ENCODE measurements around the gene FRS2.

Gene FRS2

DNA sequence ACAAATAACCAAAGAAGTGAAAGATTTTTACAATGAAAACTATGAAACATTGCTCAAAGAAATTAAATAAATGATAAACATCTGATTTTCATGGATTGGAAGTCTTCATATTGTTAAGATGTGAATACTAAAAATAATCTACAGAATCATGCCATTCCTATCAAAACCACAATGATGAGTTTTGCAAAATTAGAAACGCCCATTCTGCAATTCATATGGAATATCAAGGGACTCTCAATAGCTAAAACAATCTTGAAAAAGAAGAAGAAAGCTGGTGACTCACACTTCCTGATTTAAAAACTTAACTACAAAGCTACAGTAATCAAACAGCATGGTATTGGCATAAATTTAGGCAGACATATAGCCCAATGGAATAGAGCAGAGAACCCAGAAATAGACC lies 74.9 kb downstream of the FRS2 start:
- TF ChIP-seq, protein P1, sequence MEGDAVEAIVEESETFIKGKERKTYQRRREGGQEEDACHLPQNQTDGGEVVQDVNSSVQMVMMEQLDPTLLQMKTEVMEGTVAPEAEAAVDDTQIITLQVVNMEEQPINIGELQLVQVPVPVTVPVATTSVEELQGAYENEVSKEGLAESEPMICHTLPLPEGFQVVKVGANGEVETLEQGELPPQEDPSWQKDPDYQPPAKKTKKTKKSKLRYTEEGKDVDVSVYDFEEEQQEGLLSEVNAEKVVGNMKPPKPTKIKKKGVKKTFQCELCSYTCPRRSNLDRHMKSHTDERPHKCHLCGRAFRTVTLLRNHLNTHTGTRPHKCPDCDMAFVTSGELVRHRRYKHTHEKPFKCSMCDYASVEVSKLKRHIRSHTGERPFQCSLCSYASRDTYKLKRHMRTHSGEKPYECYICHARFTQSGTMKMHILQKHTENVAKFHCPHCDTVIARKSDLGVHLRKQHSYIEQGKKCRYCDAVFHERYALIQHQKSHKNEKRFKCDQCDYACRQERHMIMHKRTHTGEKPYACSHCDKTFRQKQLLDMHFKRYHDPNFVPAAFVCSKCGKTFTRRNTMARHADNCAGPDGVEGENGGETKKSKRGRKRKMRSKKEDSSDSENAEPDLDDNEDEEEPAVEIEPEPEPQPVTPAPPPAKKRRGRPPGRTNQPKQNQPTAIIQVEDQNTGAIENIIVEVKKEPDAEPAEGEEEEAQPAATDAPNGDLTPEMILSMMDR (IDR thresholded peaks at IDR 0.05; ENCODE audit: extremely low read depth, insufficient read depth, missing control alignments) = no peak
- no peak for DNase-seq (ENCODE audit: low spot score)
- in situ Hi-C loops (cut with MboI; ENCODE audit: low pct_unique_long_range_greater_than_20kb, low sequenced_read_pairs, unreplicated experiment) = no loop called here

DNA sequence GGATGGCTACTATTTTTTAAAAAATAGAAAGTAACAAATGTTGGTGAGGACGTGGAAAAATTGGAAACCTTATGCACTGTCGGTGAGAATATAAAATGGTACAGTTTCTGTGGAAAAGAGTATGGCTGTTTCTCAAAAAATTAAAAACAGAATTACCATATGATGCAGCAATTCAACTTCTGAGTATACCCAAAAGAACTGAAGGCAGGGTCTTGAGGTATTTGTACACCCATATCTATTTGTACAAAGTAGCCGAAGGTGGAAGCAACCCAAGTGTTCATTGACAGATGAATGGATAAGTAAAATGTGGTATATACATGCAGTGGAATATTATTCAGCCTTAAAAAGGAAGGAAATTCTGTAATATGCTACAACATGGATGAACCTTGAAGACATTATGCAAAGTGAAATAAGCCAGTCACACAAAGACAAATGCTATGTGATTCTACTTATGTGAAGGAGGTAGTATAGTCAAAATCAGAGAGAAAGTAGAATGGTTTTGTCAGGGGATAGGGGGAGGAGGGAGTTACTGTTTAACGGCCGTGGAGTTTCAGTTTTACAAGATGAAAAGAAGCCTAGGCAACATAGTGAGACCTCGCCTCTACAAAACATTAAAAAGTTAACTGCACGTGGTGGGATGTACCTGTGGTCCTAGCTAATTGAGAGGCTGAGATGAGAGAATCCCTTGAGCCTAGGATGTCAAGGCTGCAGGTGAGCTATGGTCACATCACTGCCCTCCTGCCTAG lies 76.7 kb downstream of the FRS2 start:
- in situ Hi-C loops (cut with MboI; ENCODE audit: low pct_unique_long_range_greater_than_20kb, low sequenced_read_pairs, unreplicated experiment) = no loop called here
- peak; percentile 29 for DNase-seq (ENCODE audit: low spot score)
- TF ChIP-seq, protein P1 (IDR thresholded peaks at IDR 0.05; ENCODE audit: extremely low read depth, insufficient read depth, missing control alignments) = no peak

DNA sequence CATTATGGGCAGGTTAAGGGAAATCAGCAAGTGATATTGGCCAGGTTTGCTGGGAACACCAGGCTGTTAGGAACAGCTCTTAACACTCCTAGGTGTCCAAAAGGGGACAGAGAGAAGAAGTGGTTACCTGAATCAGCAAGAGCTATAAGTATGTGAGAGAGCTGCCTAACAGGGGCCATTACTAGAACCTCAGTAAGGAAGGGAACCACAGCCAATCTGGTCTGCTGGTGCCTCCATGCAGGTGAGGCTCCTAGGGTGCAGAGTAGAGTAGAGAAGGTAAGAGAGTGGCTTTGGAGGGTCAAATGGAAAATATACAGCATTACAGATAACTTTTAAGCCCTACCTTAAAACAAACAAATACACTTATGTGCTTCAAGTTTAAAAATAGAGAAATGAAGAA lies 78.5 kb downstream of the FRS2 start:
- DNase-seq (ENCODE audit: low spot score) = no peak
- TF ChIP-seq, protein P1 (IDR thresholded peaks at IDR 0.05; ENCODE audit: extremely low read depth, insufficient read depth, missing control alignments) = no peak
- in situ Hi-C loops (cut with MboI; ENCODE audit: low pct_unique_long_range_greater_than_20kb, low sequenced_read_pairs, unreplicated experiment) = no loop called here

DNA sequence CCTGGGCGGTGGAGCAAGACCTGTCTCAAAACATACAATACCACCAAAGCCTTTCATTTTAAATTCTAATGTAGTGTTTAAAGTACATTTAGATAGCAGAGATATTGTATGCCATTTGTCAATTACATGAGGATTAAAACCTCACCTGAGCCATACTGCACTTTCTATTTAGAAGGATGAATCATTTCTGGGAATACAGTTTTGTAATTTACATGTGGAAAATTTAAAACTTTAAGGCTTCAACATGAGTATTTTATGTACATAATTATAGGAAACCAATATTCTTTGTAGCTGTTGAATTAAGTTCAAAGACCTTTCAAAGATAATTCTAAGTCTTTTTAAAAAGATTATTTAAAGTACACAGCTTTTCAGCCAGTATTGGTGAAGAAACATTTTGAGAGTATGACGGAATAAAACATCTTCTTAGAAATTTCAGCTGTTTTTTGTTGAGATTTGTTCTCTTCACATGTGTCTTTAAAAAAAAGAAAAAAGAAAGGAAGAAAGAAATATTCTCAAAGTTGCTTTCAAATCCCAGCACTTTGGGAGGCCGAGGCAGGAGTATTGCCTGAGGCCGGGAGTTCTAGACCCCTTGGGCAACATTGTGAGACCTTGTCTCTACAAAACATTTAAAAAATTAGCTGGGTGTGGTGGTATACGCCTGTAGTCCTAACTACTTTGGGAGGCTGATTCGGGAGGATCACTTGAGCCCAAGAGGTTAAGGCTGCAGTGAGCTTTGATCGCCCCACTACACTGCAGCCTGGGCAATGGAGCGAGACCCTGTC lies 80.6 kb downstream of the FRS2 start:
- TF ChIP-seq, protein P1 (IDR thresholded peaks at IDR 0.05; ENCODE audit: extremely low read depth, insufficient read depth, missing control alignments) = no peak
- in situ Hi-C loops (cut with MboI; ENCODE audit: low pct_unique_long_range_greater_than_20kb, low sequenced_read_pairs, unreplicated experiment) = no loop called here
- DNase-seq (ENCODE audit: low spot score) = no peak

DNA sequence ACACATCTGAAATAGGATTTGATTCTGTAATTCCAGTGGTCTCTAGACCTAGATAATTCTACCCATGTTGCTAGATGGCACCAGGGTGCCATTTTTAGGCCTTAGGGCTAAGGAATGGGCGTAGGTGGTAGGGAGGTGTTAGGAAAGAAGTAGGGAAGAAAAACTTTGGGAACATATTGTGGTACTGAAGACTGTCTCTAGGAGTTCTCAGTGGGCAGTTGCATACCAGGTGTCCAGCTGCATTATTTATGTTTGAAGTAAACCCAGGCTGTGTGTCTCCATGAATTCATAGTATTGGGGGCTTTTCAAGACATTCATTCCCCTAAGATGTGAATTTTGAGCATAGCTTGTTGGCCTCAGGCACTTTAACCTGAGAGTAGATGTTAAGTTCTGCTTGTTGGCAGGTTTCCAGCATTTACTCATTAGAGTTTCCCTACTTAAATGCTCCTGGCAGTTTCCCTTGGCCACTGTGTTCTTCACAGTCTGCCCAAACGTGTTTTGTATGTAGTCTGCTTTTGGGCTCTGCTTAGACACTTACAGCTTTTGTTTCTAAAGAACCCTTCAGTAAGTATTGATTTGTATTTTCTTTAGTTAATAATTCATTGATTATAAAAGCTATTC lies 83.5 kb downstream of the FRS2 start:
- in situ Hi-C loops (cut with MboI; ENCODE audit: low pct_unique_long_range_greater_than_20kb, low sequenced_read_pairs, unreplicated experiment) = no loop called here
- TF ChIP-seq, protein P1 (IDR thresholded peaks at IDR 0.05; ENCODE audit: extremely low read depth, insufficient read depth, missing control alignments) = no peak
- peak; percentile 24 for DNase-seq (ENCODE audit: low spot score)

DNA sequence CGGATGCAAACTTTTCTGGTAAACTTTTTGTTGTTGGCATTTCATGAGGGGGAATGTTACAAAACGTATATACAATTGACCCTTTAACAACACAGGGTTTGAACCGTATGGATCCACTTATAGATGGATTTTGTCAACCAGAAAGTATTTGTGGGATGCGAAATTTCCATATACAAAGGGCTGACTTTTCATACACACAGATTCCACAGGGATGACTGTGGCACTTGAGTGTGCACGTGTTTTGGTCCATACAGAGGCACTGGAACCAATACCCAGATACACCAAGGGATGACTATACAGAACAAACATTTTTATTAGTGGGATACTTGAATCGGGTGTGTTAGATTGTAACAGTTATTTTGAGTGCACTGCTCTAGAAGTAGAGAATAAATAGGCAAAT lies 85.3 kb downstream of the FRS2 start:
- in situ Hi-C loops (cut with MboI; ENCODE audit: low pct_unique_long_range_greater_than_20kb, low sequenced_read_pairs, unreplicated experiment) = no loop called here
- no peak for DNase-seq (ENCODE audit: low spot score)
- TF ChIP-seq, protein P1 (IDR thresholded peaks at IDR 0.05; ENCODE audit: extremely low read depth, insufficient read depth, missing control alignments) = no peak

Measured in GM13977 (cell line).